Sigmoid colon (tissue), 7 donors: Measurements from ENCODE around the gene PDE4D. TPM values are rescaled to one million over a fixed set of nuclear protein-coding genes. Genes with fewer than 3 reads are reported as not detected.

Experiments used
- DNase-seq: peaks from one replicate; pipeline ENCODE4 v3.0.0-alpha.2; 2019
- H3K27ac ChIP-seq, 4 donors: fragments of 200-600 bp; sonication (generic); one replicate each; pipeline ENCODE4 v1.5.1; 2016 to 2019; ENCODE audit warnings: mild to moderate bottlenecking in 1 of 4
- H3K27me3 ChIP-seq, 3 donors: fragments of 200-600 bp; sonication (generic); one replicate each; pipeline ENCODE4 v1.5.1; 2019; ENCODE audit warnings: mild to moderate bottlenecking in 1 of 3
- H3K36me3 ChIP-seq, 4 donors: fragments of 200-600 bp; sonication (generic); one replicate each; pipeline ENCODE4 v1.5.1; 2016 to 2019
- H3K4me1 ChIP-seq, 4 donors: fragments of 200-600 bp; sonication (generic); one replicate each; pipeline ENCODE4 v1.5.1; 2017 to 2019
- H3K4me3 ChIP-seq, 4 donors: fragments of 200-600 bp; sonication (generic); one replicate each; pipeline ENCODE4 v1.5.1; 2017 to 2019; ENCODE audit warnings: mild to moderate bottlenecking in 2 of 4, moderate library complexity in 1 of 4
- H3K9me3 ChIP-seq, 4 donors: fragments of 200-600 bp in 3 of 4; sonication (generic) in 3 of 4; one replicate each; pipeline versions ENCODE4 v1.5.1 to v1.6.1; 2013 to 2019
- EP300 ChIP-seq, 4 donors: sonication (generic); formaldehyde crosslinking; IDR thresholded peaks; one replicate each; pipeline ENCODE4 v1.6.1; 2017; ENCODE audit warnings: antibody characterized with exemption in 4 of 4
- POLR2A ChIP-seq, 2 donors: fragments of 450-650 bp; IDR thresholded peaks; one replicate each; pipeline ENCODE4 v1.6.1; 2016; ENCODE audit warnings: antibody characterized with exemption in 2 of 2, mild to moderate bottlenecking in 2 of 2, moderate library complexity in 2 of 2
- POLR2AphosphoS5 ChIP-seq, 4 donors: sonication (generic); formaldehyde crosslinking; IDR thresholded peaks; one replicate each; pipeline ENCODE4 v1.6.1; 2017; ENCODE audit warnings: antibody characterized with exemption in 4 of 4
- WGBS, 2 donors: extraction: QIAGEN DNeasy Blood & Tissue Kit; methylation state at CpG; one replicate each; pipeline ENCODE4 v1.1.7; 2013; 5-methylcytosine and 5-hydroxymethylcytosine counted together
- intact Hi-C: fragments of 100-400 bp; cut with DNase I; formaldehyde crosslinking; loops from one replicate; pipeline ENCODE4 v1.15.1; 2023
- polyA plus RNA-seq, 3 donors: library from polyadenylated mRNA; stranded (reverse); fragments of 200-250 nt; gene quantifications; one replicate each; pipeline ENCODE4 v1.2.3, GENCODE V29; 2013
- total RNA-seq, 4 donors: library from RNA; depleted of rRNA; stranded (reverse); fragments of >200 nt; gene quantifications; one replicate each; pipeline ENCODE4 v1.1.0, GENCODE V29; 2016
- TF ChIP-seq, protein P1 (sequence below), 4 experiments: fragments of 450-650 bp in 3 of 4; fragments of 200-600 bp in 1 of 4; IDR thresholded peaks; one replicate each; pipeline ENCODE4 v1.5.1; 2016 to 2019; ENCODE audit warnings: antibody characterized with exemption in 4 of 4, mild to moderate bottlenecking in 3 of 4, moderate library complexity in 2 of 4
- donor health status: healthy with polysubstance abuse.
- donor health status: Bipolar disorder and iron deficiency.
- donor health status: healthy.

PDE4D gene
- total and polyA plus RNA-seq, 7 donors: 6.0 to 289 (median 169) TPM

DNA sequence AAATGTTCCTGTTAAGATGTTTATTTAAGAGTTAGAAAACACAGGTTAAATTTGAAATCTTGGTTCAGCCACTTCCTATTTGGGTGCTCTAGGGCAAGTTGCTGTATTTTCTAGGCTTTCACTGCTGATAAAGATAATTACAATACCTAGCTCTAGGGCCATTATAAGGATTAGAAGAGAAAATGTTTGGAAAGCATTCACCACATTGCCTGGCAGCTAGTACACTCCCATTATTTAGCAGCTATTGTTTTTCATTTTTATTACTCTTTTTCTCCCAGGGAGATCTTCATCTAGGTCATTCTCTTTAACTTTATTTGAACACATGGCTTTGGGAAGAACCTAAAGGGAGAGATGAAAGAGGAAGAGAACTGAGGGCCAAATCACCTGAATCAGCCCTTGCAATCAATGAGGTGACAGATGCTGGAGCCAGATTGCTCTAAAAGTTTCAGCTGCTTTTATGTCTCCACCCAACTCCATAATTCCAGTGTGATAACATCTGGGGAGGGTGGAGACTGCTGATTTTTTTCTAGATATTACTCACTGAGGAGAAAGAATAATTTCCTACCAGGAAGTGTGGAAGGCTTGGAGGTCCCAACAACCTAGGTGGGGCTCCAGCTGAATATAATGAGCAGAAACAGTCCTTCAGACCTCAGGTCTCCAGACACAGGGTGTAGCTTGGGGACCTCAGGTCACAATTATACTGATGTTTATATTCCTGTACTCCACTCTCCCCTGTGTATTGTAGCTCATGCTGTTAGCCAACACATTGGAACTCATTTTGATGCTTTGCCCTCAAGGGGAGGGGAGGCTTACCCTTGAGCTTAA, 670.6 kb downstream of the PDE4D start:
- no peak for DNase-seq
- TF ChIP-seq EP300 (IDR thresholded peaks at IDR 0.05) (no peak), POLR2AphosphoS5 (IDR thresholded peaks at IDR 0.05) (no peak), POLR2A (IDR thresholded peaks at IDR 0.05) (no peak)
- TF ChIP-seq, protein P1, sequence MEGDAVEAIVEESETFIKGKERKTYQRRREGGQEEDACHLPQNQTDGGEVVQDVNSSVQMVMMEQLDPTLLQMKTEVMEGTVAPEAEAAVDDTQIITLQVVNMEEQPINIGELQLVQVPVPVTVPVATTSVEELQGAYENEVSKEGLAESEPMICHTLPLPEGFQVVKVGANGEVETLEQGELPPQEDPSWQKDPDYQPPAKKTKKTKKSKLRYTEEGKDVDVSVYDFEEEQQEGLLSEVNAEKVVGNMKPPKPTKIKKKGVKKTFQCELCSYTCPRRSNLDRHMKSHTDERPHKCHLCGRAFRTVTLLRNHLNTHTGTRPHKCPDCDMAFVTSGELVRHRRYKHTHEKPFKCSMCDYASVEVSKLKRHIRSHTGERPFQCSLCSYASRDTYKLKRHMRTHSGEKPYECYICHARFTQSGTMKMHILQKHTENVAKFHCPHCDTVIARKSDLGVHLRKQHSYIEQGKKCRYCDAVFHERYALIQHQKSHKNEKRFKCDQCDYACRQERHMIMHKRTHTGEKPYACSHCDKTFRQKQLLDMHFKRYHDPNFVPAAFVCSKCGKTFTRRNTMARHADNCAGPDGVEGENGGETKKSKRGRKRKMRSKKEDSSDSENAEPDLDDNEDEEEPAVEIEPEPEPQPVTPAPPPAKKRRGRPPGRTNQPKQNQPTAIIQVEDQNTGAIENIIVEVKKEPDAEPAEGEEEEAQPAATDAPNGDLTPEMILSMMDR (IDR thresholded peaks at IDR 0.05): no peak
- Histone ChIP-seq H3K27me3 (no peaks in the 10 kb centered on the region), H3K36me3 (no peaks in the 10 kb centered on the region), H3K4me3 (no peak overlapping the region), H3K4me1 (peaks cover 0 to 44% (median 30%) of the 10 kb centered on the region in 4 donors), H3K27ac (peak overlapping the region; percentile 13 to 39 (median 28)), H3K9me3 (no peaks in the 10 kb centered on the region)
- intact Hi-C loops: no loop called here

DNA sequence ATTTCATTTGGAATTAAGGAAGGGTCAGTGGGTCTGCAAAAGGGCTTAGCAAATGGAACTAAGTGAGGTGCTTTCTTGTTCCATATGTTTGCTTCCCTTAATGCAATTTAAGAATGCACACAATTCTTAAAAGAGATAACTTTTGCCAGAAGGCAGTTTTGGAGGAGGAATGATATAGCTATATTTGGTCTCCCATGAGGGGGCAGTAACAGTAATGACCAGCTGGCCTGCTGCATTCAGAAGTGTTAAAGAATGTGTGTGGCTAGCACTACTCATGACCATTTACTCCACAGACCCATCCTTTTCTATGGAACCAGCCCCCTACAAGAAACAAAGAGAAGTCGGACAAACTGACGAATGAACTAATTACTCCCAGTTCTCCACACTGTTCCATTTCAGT, 671.8 kb downstream of the PDE4D start:
- no peaks in the 10 kb centered on the region for H3K36me3 ChIP-seq
- no peaks in the 10 kb centered on the region for H3K27me3 ChIP-seq
- H3K9me3 ChIP-seq: no peaks in the 10 kb centered on the region
- no peak overlapping the region for H3K4me3 ChIP-seq
- no peak for TF ChIP-seq POLR2A (IDR thresholded peaks at IDR 0.05)
- TF ChIP-seq, protein P1 (IDR thresholded peaks at IDR 0.05): no peak
- TF ChIP-seq EP300 (IDR thresholded peaks at IDR 0.05): no peak
- no peak for TF ChIP-seq POLR2AphosphoS5 (IDR thresholded peaks at IDR 0.05)
- intact Hi-C loops: no loop called here
- peaks cover 0 to 44% (median 34%) of the 10 kb centered on the region in 4 donors for H3K4me1 ChIP-seq
- WGBS, 2 donors: 97 to 98% methylated on average over 2 of the region's 2 CpGs
- no peak for DNase-seq
- peak overlapping the region in 1 of 4 donors; percentile 2 for H3K27ac ChIP-seq

DNA sequence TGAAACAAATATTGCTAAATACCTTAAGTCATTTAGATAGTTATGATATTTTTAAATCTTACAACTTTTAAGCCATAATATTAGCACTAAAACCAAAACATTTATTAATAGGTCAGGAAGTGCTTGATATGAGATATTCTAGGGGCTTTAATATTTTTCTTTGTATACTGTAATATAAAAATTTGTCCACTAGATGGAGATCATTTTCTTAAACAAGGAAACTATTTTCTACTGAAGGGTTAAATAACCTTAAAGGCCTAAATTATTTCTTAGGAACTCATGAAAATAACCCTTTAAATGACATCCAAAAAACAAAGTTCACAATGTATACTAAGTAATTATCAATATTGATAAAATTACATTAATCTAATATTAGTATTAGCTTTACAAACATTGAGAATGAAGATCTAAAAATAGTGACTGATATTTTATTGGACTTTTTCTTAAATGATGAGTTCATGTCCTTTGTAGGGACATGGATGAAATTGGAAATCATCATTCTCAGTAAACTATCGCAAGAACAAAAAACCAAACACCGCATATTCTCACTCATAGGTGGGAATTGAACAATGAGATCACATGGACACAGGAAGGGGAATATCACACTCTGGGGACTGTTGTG, 675.0 kb downstream of the PDE4D start:
- Histone ChIP-seq H3K36me3 (peaks cover 0 to 21% (median 8%) of the 10 kb centered on the region in 4 donors), H3K4me1 (peaks cover 0 to 41% (median 36%) of the 10 kb centered on the region in 4 donors), H3K27me3 (no peaks in the 10 kb centered on the region), H3K27ac (peak overlapping the region in 1 of 4 donors; percentile 5), H3K4me3 (no peak overlapping the region), H3K9me3 (no peaks in the 10 kb centered on the region)
- intact Hi-C loops: no loop called here
- 100% methylated on average over 1 to 2 of the region's 2 CpGs for WGBS, 2 donors
- TF ChIP-seq, protein P1 (IDR thresholded peaks at IDR 0.05): peak in 3 of 4 experiments; percentile 30 to 52 (median 35)
- no peak for TF ChIP-seq POLR2A (IDR thresholded peaks at IDR 0.05)
- no peak for DNase-seq

DNA sequence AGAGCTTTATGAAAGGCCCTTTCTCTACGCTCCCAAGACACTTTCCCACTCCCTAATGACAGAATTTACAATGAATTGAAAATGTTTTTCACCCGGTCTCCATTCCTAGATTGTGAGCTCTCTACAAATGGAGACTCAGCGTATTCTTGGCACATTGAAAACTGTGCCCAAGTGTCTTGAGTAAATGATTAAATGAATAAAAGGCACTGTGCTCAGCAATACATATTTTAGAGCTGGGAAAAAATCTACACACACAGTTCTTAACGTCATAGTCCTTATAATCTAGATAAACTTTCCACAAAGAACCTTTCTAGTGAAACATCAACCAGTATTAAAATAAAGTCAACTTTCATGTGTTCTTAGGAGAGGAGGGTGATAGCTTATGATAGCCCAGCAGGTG, 676.7 kb downstream of the PDE4D start:
- Histone ChIP-seq H3K9me3 (no peaks in the 10 kb centered on the region), H3K4me1 (peaks cover 0 to 32% (median 26%) of the 10 kb centered on the region in 4 donors), H3K36me3 (peaks cover 0 to 35% (median 8%) of the 10 kb centered on the region in 4 donors), H3K27me3 (no peaks in the 10 kb centered on the region), H3K27ac (peak overlapping the region in 2 of 4 donors; percentile 5 to 16), H3K4me3 (no peak overlapping the region)
- DNase-seq: no peak
- TF ChIP-seq, protein P1 (IDR thresholded peaks at IDR 0.05): no peak
- TF ChIP-seq EP300 (IDR thresholded peaks at IDR 0.05): no peak
- TF ChIP-seq POLR2A (IDR thresholded peaks at IDR 0.05): no peak
- TF ChIP-seq POLR2AphosphoS5 (IDR thresholded peaks at IDR 0.05): no peak
- WGBS, 2 donors: 12 to 60% methylated on average over 4 of the region's 4 CpGs
- intact Hi-C loops: no loop called here
